ENCODE data around the gene AHNAK2. TPM values are rescaled to one million over a fixed set of nuclear protein-coding genes. Genes with fewer than 3 reads are reported as not detected.
A peak's percentile ranks its signal among the peaks of the same experiment; 100 is the strongest.

AHNAK2 gene
- total and polyA plus RNA-seq, 9 of the 15 experiments (the other 6 are each of a cell fraction or from before 2014, with no cell fraction given), result 0.04 to 0.09 (median 0.04) TPM; not detected in 6

- TF ChIP-seq ZBTB40 (IDR thresholded peaks at IDR 0.05) (peak; percentile 87), ZBTB40 (CRISPR knock-in tag; IDR thresholded peaks at IDR 0.05) (no peak), ELF2 (CRISPR knock-in tag; IDR thresholded peaks at IDR 0.05) (no peak), GABPB1 (CRISPR knock-in tag; IDR thresholded peaks at IDR 0.05) (peak; percentile 92), CXXC5 (CRISPR knock-in tag; IDR thresholded peaks at IDR 0.05) (peak; percentile 63), ZBTB7A (IDR thresholded peaks at IDR 0.05; ENCODE audit: borderline replicate concordance, control insufficient read depth, low read depth, low read length) (peak; percentile 64; the same call in 1 of the 2 replicates), MEF2D (tag; conservative IDR thresholded peaks at IDR 0.05; ENCODE audit: low read depth) (no peak), NFYB (IDR thresholded peaks at IDR 0.05; ENCODE audit: extremely low read depth, insufficient read length) (no peak), CHD1 (IDR thresholded peaks at IDR 0.05; ENCODE audit: low read length) (no peak), SRF (CRISPR knock-in tag; IDR thresholded peaks at IDR 0.05) (peak in 1 of 2 experiments; percentile 18; a peak in 1 of 4 replicates), TBP (optimal IDR thresholded peaks at IDR 0.05; ENCODE audit: low read depth, low read length) (peak; percentile 29), ZNF780A (CRISPR knock-in tag; IDR thresholded peaks at IDR 0.05) (no peak), HMGN3 (IDR thresholded peaks at IDR 0.05; ENCODE audit: borderline replicate concordance, extremely low read depth, insufficient read length, low read depth, low read length) (no peak), ZNF561 (CRISPR knock-in tag; conservative IDR thresholded peaks at IDR 0.05) (no peak), RCOR1 (IDR thresholded peaks at IDR 0.05; ENCODE audit: borderline replicate concordance in 1 of 2, low read depth in 2 of 2, low read length in 2 of 2) (peak in 1 of 2 experiments; percentile 52; a peak in 1 of 4 replicates)
- TF ChIP-seq, protein P1, sequence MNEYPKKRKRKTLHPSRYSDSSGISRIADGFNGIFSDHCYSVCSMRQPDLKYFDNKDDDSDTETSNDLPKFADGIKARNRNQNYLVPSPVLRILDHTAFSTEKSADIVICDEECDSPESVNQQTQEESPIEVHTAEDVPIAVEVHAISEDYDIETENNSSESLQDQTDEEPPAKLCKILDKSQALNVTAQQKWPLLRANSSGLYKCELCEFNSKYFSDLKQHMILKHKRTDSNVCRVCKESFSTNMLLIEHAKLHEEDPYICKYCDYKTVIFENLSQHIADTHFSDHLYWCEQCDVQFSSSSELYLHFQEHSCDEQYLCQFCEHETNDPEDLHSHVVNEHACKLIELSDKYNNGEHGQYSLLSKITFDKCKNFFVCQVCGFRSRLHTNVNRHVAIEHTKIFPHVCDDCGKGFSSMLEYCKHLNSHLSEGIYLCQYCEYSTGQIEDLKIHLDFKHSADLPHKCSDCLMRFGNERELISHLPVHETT (CRISPR knock-in tag; conservative IDR thresholded peaks at IDR 0.05 in 1 of 2, IDR thresholded peaks at IDR 0.05 in 1 of 2), result 0 out of 4 replicates have a peak, but pooled peaks of 1 of the 2 experiments have one; percentile 42
Measured at GRCh38 chr14:104932676-104933631, 45.2 kb downstream of the AHNAK2 start (continued).

Data from K562 (cell line).